HEK293 (cell line): Measurements from ENCODE around the gene SH3BP5.
"Not testable (repeated sequence)": the region's sequence is repeated elsewhere in the genome, so short reads cannot be mapped to it uniquely, and the experiment has no call there.

Experiments used
- CTCF ChIA-PET: fragments of 350-600 bp; formaldehyde crosslinking; extraction: SDS; loops from one replicate; lab custom pipeline; 2021; ENCODE audit warnings: antibody characterized with exemption; lab: Yijun Ruan, JAX
- POLR2A ChIA-PET: fragments of 300-600 bp; formaldehyde crosslinking; extraction: SDS; loops from one replicate; lab custom pipeline; 2020; ENCODE audit warnings: antibody characterized with exemption, inconsistent platforms; lab: Yijun Ruan, JAX
- H3K27ac ChIP-seq: fragments of 200-500 bp; sonication (Bioruptor generic); 2 replicates; pipeline ENCODE4 v1.5.1; 2014; ENCODE audit warnings: low read depth, low read length, control low read depth, inconsistent platforms; ENCODE audit errors: extremely low read depth
- H3K36me3 ChIP-seq, 2 experiments: fragments of 200-500 bp in 1 of 2; sonication (Bioruptor generic) in 1 of 2; 1 replicate in 1 of 2; 2 replicates in 1 of 2; pipeline ENCODE4 v1.5.1; 2014 to 2017; ENCODE audit warnings: inconsistent platforms in 2 of 2, low read length in 2 of 2; ENCODE audit not compliant: control insufficient read depth in 2 of 2, insufficient read depth in 1 of 2
- H3K4me1 ChIP-seq: fragments of 200-500 bp; sonication (Bioruptor generic); 2 replicates; pipeline ENCODE4 v1.5.1; 2014; ENCODE audit warnings: mild to moderate bottlenecking, low read length, inconsistent platforms; ENCODE audit not compliant: control insufficient read depth, insufficient read depth
- H3K4me3 ChIP-seq: 2 replicates; pipeline ENCODE4 v1.5.1; 2011; ENCODE audit warnings: low read depth, mild to moderate bottlenecking, control low read depth, low read length, moderate library complexity
- H3K9me3 ChIP-seq: fragments of 200-500 bp; sonication (Bioruptor generic); 2 replicates; pipeline ENCODE4 v1.5.1; 2014; ENCODE audit warnings: low read depth, low read length, inconsistent platforms; ENCODE audit not compliant: control insufficient read depth, insufficient read depth
- EGR2 ChIP-seq: fragments of 450-650 bp; formaldehyde crosslinking; IDR thresholded peaks from 2 replicates; pipeline ENCODE4 v1.5.1; 2016; ENCODE audit warnings: low read depth, missing biosample characterization, missing genetic modification characterization
- KLF10 ChIP-seq: fragments of 450-650 bp; IDR thresholded peaks from 2 replicates; pipeline ENCODE4 v1.5.1; 2018; ENCODE audit warnings: missing biosample characterization, mild to moderate bottlenecking, missing genetic modification characterization
- KLF17 ChIP-seq: fragments of 450-650 bp; formaldehyde crosslinking; IDR thresholded peaks from 2 replicates; pipeline ENCODE4 v1.5.1; 2016; ENCODE audit warnings: missing biosample characterization, missing genetic modification characterization
- REST ChIP-seq: fragments of 450-650 bp; formaldehyde crosslinking; IDR thresholded peaks from 2 replicates; pipeline ENCODE4 v1.5.1; 2016; ENCODE audit warnings: missing biosample characterization, missing genetic modification characterization
- SCRT2 ChIP-seq: fragments of 450-650 bp; formaldehyde crosslinking; IDR thresholded peaks from 2 replicates; pipeline ENCODE4 v1.5.1; 2016; ENCODE audit warnings: missing biosample characterization, missing genetic modification characterization
- YY2 ChIP-seq: fragments of 450-650 bp; formaldehyde crosslinking; IDR thresholded peaks from 2 replicates; pipeline ENCODE4 v1.5.1; 2016; ENCODE audit warnings: missing biosample characterization, missing genetic modification characterization
- ZBTB17 ChIP-seq: fragments of 450-650 bp; formaldehyde crosslinking; IDR thresholded peaks from 2 replicates; pipeline ENCODE4 v1.5.1; 2016; ENCODE audit warnings: missing biosample characterization, missing genetic modification characterization
- ZNF121 ChIP-seq: fragments of 450-650 bp; formaldehyde crosslinking; IDR thresholded peaks from 2 replicates; pipeline ENCODE4 v1.5.1; 2016; ENCODE audit warnings: missing biosample characterization, missing genetic modification characterization
- ZNF18 ChIP-seq: fragments of 450-650 bp; formaldehyde crosslinking; IDR thresholded peaks from 2 replicates; pipeline ENCODE4 v1.5.1; 2016; ENCODE audit warnings: missing biosample characterization, missing genetic modification characterization
- ZNF19 ChIP-seq: fragments of 450-650 bp; formaldehyde crosslinking; IDR thresholded peaks from 2 replicates; pipeline ENCODE4; 2016; ENCODE audit warnings: missing biosample characterization, missing genetic modification characterization, low read depth
- ZNF362 ChIP-seq: fragments of 450-650 bp; formaldehyde crosslinking; IDR thresholded peaks from 2 replicates; pipeline ENCODE4 v1.5.1; 2016; ENCODE audit warnings: missing biosample characterization, missing genetic modification characterization
- ZNF704 ChIP-seq: fragments of 450-650 bp; formaldehyde crosslinking; IDR thresholded peaks from 2 replicates; pipeline ENCODE4 v1.5.1; 2016; ENCODE audit warnings: missing biosample characterization, missing genetic modification characterization

Gene SH3BP5

GRCh38 chr3:15359677-15360397 is 27.5 kb upstream of the SH3BP5 start:
- H3K9me3 ChIP-seq = no peaks in the 10 kb centered on the region
- CTCF ChIA-PET = interaction anchor here (0.6 to 0.7 kb wide), 2 partner anchors 119 to 1550 kb away, joined by 4 to 5 read pairs; no protein-coding TSS in a partner anchor
- H3K36me3 ChIP-seq = no peaks in the 10 kb centered on the region
- H3K27ac ChIP-seq = no peak overlapping the region
- H3K4me1 ChIP-seq = peaks cover 3% of the 10 kb centered on the region; the same call in 1 of the 2 replicates
- 0 out of 2 replicates have a peak, but pooled peaks have one; percentile 20 for TF ChIP-seq ZNF362 (tag by site-specific recombination)
- TF ChIP-seq SCRT2 (tag by site-specific recombination) = no peak
- TF ChIP-seq ZNF121 (tag by site-specific recombination) = peak; percentile 68; the same call in 1 of the 2 replicates
- 0 out of 2 replicates have a peak, but pooled peaks have one; percentile 15 for TF ChIP-seq YY2 (tag by site-specific recombination)
- TF ChIP-seq ZNF18 (tag by site-specific recombination) = 0 out of 2 replicates have a peak, but pooled peaks have one; percentile 10
- TF ChIP-seq, all 188 proteins: peak for 4
- H3K4me3 ChIP-seq = no peak overlapping the region
- POLR2A ChIA-PET = interaction anchor here (0.6 kb wide), 2 partner anchors 22 to 456 kb away, joined by 3 to 5 read pairs; no protein-coding TSS in a partner anchor

- H3K9me3 ChIP-seq, CTCF ChIA-PET, H3K36me3 ChIP-seq, H3K4me1 ChIP-seq, H3K4me3 ChIP-seq, POLR2A ChIA-PET, H3K27ac ChIP-seq: not testable (repeated sequence)
These were observed 24.3 kb upstream of the SH3BP5 start for GRCh38 chr3:15356651-15357061.

- TF ChIP-seq EGR2 (tag by site-specific recombination) = 0 out of 2 replicates have a peak, but pooled peaks have one; percentile 22
- no peak for TF ChIP-seq ZBTB17 (tag by site-specific recombination)
- no peak for TF ChIP-seq REST (tag by site-specific recombination)
- Histone ChIP-seq H3K36me3 (no peaks in the 10 kb centered on the region), H3K27ac (no peak overlapping the region), H3K4me1 (no peaks in the 10 kb centered on the region), H3K9me3 (no peaks in the 10 kb centered on the region), H3K4me3 (no peak overlapping the region)
- POLR2A ChIA-PET = no interaction called here
- CTCF ChIA-PET = interaction anchor here (1.4 to 1.5 kb wide), 2 partner anchors 22 to 88 kb away, joined by 3 to 5 read pairs; no protein-coding TSS in a partner anchor
These were observed 23.8 kb upstream of the SH3BP5 start for GRCh38 chr3:15356176-15356575.

GRCh38 chr3:15355086-15355485 is 22.7 kb upstream of the SH3BP5 start:
- Histone ChIP-seq H3K27ac (no peak overlapping the region), H3K4me3 (no peak overlapping the region), H3K36me3 (no peaks in the 10 kb centered on the region), H3K4me1 (no peaks in the 10 kb centered on the region), H3K9me3 (no peaks in the 10 kb centered on the region)
- ChIA-PET POLR2A (interaction anchor here (0.7 kb wide), 1 partner anchor 31 kb away, joined by 3 read pairs; no protein-coding TSS in a partner anchor), CTCF (interaction anchor here (0.9 to 1.5 kb wide), 3 partner anchors 21 to 87 kb away, joined by 3 to 5 read pairs (median 3); no protein-coding TSS in a partner anchor)
- no peak for TF ChIP-seq ZNF19 (tag by site-specific recombination)
- TF ChIP-seq KLF17 = no peak
- TF ChIP-seq ZNF704 = no peak
- no peak for TF ChIP-seq KLF10 (tag by site-specific recombination)
